Measurements from ENCODE around the gene SLC6A13.

GRCh38 chr12:262817-263216 is at the start of gene SLC6A13:
- no peak for TF ChIP-seq CTCF (IDR thresholded peaks at IDR 0.05; ENCODE audit: poor library complexity, severe bottlenecking)
- TF ChIP-seq REST (IDR thresholded peaks at IDR 0.05; ENCODE audit: borderline replicate concordance): no peak
- TF ChIP-seq RAD21 (conservative IDR thresholded peaks at IDR 0.05): no peak
- no peak for TF ChIP-seq SMC3 (conservative IDR thresholded peaks at IDR 0.05; ENCODE audit: poor library complexity)
- TF ChIP-seq EZH2 (IDR thresholded peaks at IDR 0.05; ENCODE audit: borderline replicate concordance, insufficient read depth, low read length, poor library complexity, severe bottlenecking): no peak
- TF ChIP-seq TAF1 (IDR thresholded peaks at IDR 0.05; ENCODE audit: low read depth): no peak

Measured in neural cell (in vitro differentiated cells).